DND-41 (cell line): ENCODE results near the gene KAZN.

ENCODE experiments used
- ATAC-seq: fragments of 200-7000 bp; cut with Tn5 transposase; 3 replicates; pipeline ENCODE4 v1.9.1; 2021; ENCODE audit warnings: low read depth; ENCODE audit not compliant: insufficient read depth
- DNase-seq: peaks from one replicate; pipeline ENCODE4 v3.0.0-alpha.2; 2020
- H2AFZ ChIP-seq: 2 replicates; pipeline ENCODE4 v1.6.0; 2012; ENCODE audit warnings: low read depth, low read length
- H3K27ac ChIP-seq: 2 replicates; pipeline ENCODE4 v1.5.1; 2012; ENCODE audit warnings: low read length, inconsistent platforms
- H3K27me3 ChIP-seq: fragments of 200-600 bp; sonication (generic); 2 replicates; pipeline ENCODE4 v1.6.0; 2012; ENCODE audit warnings: low read length, mild to moderate bottlenecking, inconsistent platforms; ENCODE audit not compliant: insufficient read depth, poor library complexity
- H3K36me3 ChIP-seq: 2 replicates; pipeline ENCODE4 v1.5.1; 2012; ENCODE audit warnings: low read length, inconsistent platforms; ENCODE audit not compliant: insufficient read depth
- H3K4me1 ChIP-seq: 2 replicates; pipeline ENCODE4 v1.5.1; 2012; ENCODE audit warnings: mild to moderate bottlenecking, low read length; ENCODE audit not compliant: insufficient read depth
- H3K4me2 ChIP-seq: 2 replicates; pipeline ENCODE4 v1.6.0; 2012; ENCODE audit warnings: mild to moderate bottlenecking, moderate library complexity, low read length, inconsistent platforms; ENCODE audit not compliant: insufficient read depth
- H3K4me3 ChIP-seq, 2 experiments: fragments of 200-600 bp in 1 of 2; shearing (Covaris generic) in 1 of 2; 2 replicates each; pipeline ENCODE4 v1.5.1; 2012 to 2016; ENCODE audit warnings: inconsistent platforms in 2 of 2, low read length in 2 of 2, mild to moderate bottlenecking in 2 of 2, low read depth in 1 of 2, moderate library complexity in 1 of 2
- H3K79me2 ChIP-seq: 2 replicates; pipeline ENCODE4 v1.6.0; 2012; ENCODE audit warnings: low read length, inconsistent platforms; ENCODE audit not compliant: insufficient read depth
- H3K9ac ChIP-seq: 2 replicates; pipeline ENCODE4 v1.6.0; 2012; ENCODE audit warnings: low read depth, mild to moderate bottlenecking, inconsistent platforms, low read length, moderate library complexity
- H3K9me3 ChIP-seq: 2 replicates; pipeline ENCODE4 v1.5.1; 2012; ENCODE audit warnings: low read length, moderate library complexity, mild to moderate bottlenecking, inconsistent platforms; ENCODE audit not compliant: insufficient read depth, severe bottlenecking
- H4K20me1 ChIP-seq: 2 replicates; pipeline ENCODE4 v1.6.0; 2012; ENCODE audit warnings: low read length; ENCODE audit not compliant: insufficient read depth
- EZH2 ChIP-seq: IDR thresholded peaks from 3 replicates; pipeline ENCODE4 v1.6.1; 2012; ENCODE audit warnings: borderline replicate concordance, low read depth, mild to moderate bottlenecking, moderate library complexity, low read length, inconsistent platforms; ENCODE audit not compliant: severe bottlenecking
- TF ChIP-seq, protein P1 (sequence below): IDR thresholded peaks from 2 replicates; pipeline ENCODE4 v1.5.1; 2012; ENCODE audit warnings: borderline replicate concordance, low read length, moderate library complexity, mild to moderate bottlenecking; ENCODE audit not compliant: poor library complexity, severe bottlenecking; ENCODE audit errors: extremely low read depth

The KAZN gene

DNA sequence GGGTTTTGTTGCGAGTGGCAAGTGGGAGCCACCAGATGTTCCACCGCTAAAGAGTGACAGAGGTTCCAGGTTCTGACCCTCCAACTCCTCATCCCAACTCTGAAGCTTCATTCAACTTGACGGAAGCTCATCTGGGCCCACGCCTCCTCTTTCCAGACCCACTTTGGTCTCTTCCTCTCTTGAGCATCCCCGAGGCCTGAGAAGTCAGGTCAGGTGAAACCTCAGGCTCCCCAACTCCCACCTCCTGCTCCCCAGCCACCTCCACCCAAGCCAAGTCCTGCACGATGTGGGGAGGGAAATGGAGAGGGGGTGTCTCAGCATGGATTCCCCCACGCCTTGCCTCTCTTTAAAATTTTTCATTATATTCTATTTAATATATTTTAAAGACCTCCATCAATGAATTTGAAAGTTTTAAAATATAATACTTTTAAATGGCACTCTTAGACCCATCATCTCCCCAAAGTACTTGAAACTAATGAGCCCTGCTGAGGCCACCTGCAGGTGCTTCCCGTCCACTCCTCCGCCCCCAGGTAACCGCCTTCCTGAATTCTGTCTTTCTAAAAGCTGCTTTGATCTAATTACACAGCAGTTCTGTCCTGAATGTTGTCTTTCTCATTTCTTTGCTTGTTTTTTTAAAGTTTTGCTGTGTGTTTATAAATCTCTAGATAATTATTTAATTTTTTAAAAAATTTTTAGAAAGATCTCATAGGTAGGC, 238.1 kb downstream of the KAZN start:
- H2AFZ ChIP-seq: no peak overlapping the region
- H3K27me3 ChIP-seq: no peaks in the 10 kb centered on the region
- TF ChIP-seq EZH2: no peak
- TF ChIP-seq, protein P1, sequence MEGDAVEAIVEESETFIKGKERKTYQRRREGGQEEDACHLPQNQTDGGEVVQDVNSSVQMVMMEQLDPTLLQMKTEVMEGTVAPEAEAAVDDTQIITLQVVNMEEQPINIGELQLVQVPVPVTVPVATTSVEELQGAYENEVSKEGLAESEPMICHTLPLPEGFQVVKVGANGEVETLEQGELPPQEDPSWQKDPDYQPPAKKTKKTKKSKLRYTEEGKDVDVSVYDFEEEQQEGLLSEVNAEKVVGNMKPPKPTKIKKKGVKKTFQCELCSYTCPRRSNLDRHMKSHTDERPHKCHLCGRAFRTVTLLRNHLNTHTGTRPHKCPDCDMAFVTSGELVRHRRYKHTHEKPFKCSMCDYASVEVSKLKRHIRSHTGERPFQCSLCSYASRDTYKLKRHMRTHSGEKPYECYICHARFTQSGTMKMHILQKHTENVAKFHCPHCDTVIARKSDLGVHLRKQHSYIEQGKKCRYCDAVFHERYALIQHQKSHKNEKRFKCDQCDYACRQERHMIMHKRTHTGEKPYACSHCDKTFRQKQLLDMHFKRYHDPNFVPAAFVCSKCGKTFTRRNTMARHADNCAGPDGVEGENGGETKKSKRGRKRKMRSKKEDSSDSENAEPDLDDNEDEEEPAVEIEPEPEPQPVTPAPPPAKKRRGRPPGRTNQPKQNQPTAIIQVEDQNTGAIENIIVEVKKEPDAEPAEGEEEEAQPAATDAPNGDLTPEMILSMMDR: no peak
- H3K9ac ChIP-seq: no peak overlapping the region
- H3K4me2 ChIP-seq: no peak overlapping the region
- no peaks in the 10 kb centered on the region for H3K79me2 ChIP-seq
- H4K20me1 ChIP-seq: no peaks in the 10 kb centered on the region
- H3K36me3 ChIP-seq: no peaks in the 10 kb centered on the region
- no peak for ATAC-seq
- no peak overlapping the region for H3K4me3 ChIP-seq
- H3K27ac ChIP-seq: no peak overlapping the region
- H3K4me1 ChIP-seq: no peaks in the 10 kb centered on the region
- H3K9me3 ChIP-seq: peaks cover 9% of the 10 kb centered on the region
- DNase-seq: no peak

- TF ChIP-seq EZH2: no peak
- TF ChIP-seq, protein P1: no peak
- Histone ChIP-seq H3K27ac (no peak overlapping the region), H3K79me2 (no peaks in the 10 kb centered on the region), H3K9ac (no peak overlapping the region), H3K4me3 (no peak overlapping the region), H2AFZ (no peak overlapping the region), H4K20me1 (no peaks in the 10 kb centered on the region), H3K9me3 (peaks cover 18% of the 10 kb centered on the region), H3K27me3 (no peaks in the 10 kb centered on the region), H3K4me2 (no peak overlapping the region), H3K36me3 (no peaks in the 10 kb centered on the region), H3K4me1 (no peaks in the 10 kb centered on the region)
- ATAC-seq (no peak), DNase-seq (no peak)
These were observed 241.9 kb downstream of the KAZN start for GRCh38 chr1:14840374-14840773.

DNA sequence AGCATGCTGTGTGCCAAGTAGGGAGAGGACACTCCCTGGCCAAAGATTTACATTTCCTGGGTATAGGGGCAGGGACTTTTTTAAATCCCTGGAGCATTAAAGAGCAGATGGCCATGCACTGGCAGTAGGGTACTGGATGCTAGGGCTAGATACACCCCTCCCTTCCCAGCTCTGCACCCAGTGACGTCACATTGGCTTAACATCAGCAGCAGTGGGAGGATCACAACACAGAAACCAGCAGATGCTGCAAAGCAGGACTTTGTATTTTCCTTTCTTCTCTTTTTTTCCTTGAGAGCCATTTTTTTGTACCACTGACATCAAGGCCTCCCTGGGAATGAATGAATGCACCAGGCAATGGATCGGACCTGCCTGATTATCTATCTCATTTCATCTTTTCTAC, 243.0 kb downstream of the KAZN start:
- DNase-seq: no peak
- H3K36me3 ChIP-seq: no peaks in the 10 kb centered on the region
- no peaks in the 10 kb centered on the region for H3K27me3 ChIP-seq
- no peaks in the 10 kb centered on the region for H4K20me1 ChIP-seq
- no peak overlapping the region for H2AFZ ChIP-seq
- no peaks in the 10 kb centered on the region for H3K79me2 ChIP-seq
- no peak overlapping the region for H3K9ac ChIP-seq
- no peak for ATAC-seq
- H3K9me3 ChIP-seq: peaks cover 18% of the 10 kb centered on the region
- no peak overlapping the region for H3K27ac ChIP-seq
- H3K4me3 ChIP-seq: no peak overlapping the region
- no peak overlapping the region for H3K4me2 ChIP-seq
- TF ChIP-seq, protein P1: no peak
- TF ChIP-seq EZH2: no peak
- H3K4me1 ChIP-seq: no peaks in the 10 kb centered on the region

DNA sequence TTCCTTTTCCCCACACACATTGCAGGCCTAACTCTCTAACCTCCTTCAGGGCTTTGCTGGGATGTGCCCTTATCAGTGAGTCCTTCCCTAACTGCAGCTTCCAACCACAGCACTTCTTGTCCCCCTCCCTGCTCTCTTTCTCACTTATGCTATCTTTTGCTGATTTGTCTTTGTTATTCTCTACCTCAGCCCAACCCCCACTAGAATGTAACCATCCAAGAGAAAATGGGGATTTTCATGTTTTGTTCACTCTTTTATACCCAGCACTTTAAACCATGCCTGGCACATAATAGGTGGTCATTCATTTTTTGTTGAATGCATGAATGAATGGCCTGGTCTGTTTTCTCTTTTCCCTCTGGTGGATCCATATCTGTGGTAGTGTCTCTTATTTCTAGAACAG, 243.5 kb downstream of the KAZN start:
- Histone ChIP-seq H3K27ac (no peak overlapping the region), H3K9me3 (peaks cover 18% of the 10 kb centered on the region), H3K4me2 (no peak overlapping the region), H3K36me3 (no peaks in the 10 kb centered on the region), H3K4me1 (no peaks in the 10 kb centered on the region), H4K20me1 (no peaks in the 10 kb centered on the region), H3K79me2 (no peaks in the 10 kb centered on the region), H3K4me3 (no peak overlapping the region), H3K27me3 (no peaks in the 10 kb centered on the region), H2AFZ (no peak overlapping the region), H3K9ac (no peak overlapping the region)
- DNase-seq (no peak), ATAC-seq (no peak)
- no peak for TF ChIP-seq EZH2
- TF ChIP-seq, protein P1: no peak
